Measurements from ENCODE around the gene ECM2. TPM values are rescaled to one million over a fixed set of nuclear protein-coding genes. Genes with fewer than 3 reads are reported as not detected.

Gene ECM2
- total RNA-seq, 4 donors from 2014 or later, result 9.6 to 20.1 (median 12.1) TPM

DNA sequence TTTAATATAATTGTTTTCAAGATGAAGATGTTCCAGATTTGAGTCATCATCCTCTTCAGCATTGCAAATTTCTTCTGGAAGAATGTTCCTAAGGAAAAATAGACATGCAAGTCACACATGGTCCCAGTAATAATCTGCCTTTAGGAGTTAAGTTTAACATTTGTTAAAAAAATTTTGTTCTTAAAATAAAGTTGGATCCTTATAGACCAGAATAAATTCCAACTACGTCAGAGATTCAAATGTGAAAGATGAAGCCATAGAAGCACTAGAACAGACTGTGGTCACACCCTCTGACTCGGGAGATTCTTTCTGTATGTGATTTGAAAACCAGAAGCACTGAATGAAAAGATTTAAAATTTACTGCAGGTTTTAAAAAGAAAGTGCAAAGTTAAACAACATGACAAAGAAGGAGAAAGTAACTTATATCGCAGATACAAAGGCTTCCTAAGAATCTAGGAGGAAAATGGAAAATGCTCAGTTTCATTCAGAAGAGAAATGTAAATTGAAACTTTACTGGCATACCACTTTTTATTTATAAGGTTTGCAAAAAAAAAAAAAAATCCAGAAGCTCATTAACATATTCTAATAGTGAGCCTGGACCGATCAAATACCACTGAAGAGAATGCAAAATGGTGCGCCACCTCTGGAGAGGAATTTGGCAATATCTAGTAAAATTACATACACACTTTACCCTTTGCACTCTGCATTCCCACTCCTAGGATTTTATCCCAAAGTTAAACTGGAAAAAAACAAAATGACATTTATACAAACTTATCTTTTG lies 39.2 kb downstream of the ECM2 start:
- H3K27me3 ChIP-seq, result no peaks in the 10 kb centered on the region
- no peak for DNase-seq

GRCh38 chr9:92494856-92495255 lies 40.9 kb downstream of the ECM2 start:
- no peak for DNase-seq
- no peaks in the 10 kb centered on the region for H3K4me1 ChIP-seq
- TF ChIP-seq POLR2A (IDR thresholded peaks at IDR 0.05) (no peak), CTCF (IDR thresholded peaks at IDR 0.05) (no peak)
- H3K36me3 ChIP-seq, result no peaks in the 10 kb centered on the region
- H3K4me3 ChIP-seq, result no peak overlapping the region
- H3K27me3 ChIP-seq, result no peaks in the 10 kb centered on the region
- H3K27ac ChIP-seq, result no peak overlapping the region
- no peaks in the 10 kb centered on the region for H3K9me3 ChIP-seq

More for the DNA sequence above, 39.2 kb downstream of the ECM2 start:
- H3K9me3 ChIP-seq, result no peaks in the 10 kb centered on the region
- no peak overlapping the region for H3K4me3 ChIP-seq
- no peaks in the 10 kb centered on the region for H3K4me1 ChIP-seq
- TF ChIP-seq POLR2A (IDR thresholded peaks at IDR 0.05) (no peak), CTCF (IDR thresholded peaks at IDR 0.05) (no peak)
- H3K36me3 ChIP-seq, result no peaks in the 10 kb centered on the region
- no peak overlapping the region for H3K27ac ChIP-seq

DNA sequence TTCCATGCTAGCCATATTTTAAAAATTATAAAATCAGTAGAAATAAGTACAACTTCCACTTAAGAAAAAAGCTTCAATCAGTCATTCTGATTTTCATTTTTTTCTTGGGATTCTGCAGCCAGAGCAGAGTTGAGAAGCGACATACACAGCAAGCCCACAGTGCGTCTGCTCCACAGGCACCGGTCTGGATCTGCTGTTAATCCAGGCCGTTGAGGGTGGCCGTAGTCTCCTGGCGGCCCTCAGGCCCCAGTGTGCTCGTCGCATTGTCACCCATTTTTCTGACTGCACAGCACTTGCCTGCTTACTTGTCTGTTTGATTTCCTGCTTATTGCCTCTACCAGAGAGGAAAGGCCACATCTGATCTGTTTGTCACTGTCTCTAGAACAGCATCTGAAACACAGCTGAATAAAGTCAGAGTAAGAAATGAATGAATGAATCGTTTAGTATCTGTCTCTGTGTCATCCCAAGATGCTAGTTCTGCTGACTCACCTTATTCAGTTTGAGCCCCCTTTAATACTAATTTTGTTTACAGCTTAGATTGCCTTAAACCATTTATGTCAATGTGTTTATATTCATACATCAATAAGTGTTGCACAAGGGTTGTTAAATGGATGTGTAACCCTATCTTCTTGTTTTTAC lies 41.9 kb downstream of the ECM2 start:
- no peaks in the 10 kb centered on the region for H3K4me1 ChIP-seq
- H3K27ac ChIP-seq, result no peak overlapping the region
- no peaks in the 10 kb centered on the region for H3K36me3 ChIP-seq
- TF ChIP-seq POLR2A (IDR thresholded peaks at IDR 0.05) (no peak), CTCF (IDR thresholded peaks at IDR 0.05) (no peak)
- H3K4me3 ChIP-seq, result no peak overlapping the region
- no peaks in the 10 kb centered on the region for H3K9me3 ChIP-seq
- no peak for DNase-seq
- no peaks in the 10 kb centered on the region for H3K27me3 ChIP-seq

DNA sequence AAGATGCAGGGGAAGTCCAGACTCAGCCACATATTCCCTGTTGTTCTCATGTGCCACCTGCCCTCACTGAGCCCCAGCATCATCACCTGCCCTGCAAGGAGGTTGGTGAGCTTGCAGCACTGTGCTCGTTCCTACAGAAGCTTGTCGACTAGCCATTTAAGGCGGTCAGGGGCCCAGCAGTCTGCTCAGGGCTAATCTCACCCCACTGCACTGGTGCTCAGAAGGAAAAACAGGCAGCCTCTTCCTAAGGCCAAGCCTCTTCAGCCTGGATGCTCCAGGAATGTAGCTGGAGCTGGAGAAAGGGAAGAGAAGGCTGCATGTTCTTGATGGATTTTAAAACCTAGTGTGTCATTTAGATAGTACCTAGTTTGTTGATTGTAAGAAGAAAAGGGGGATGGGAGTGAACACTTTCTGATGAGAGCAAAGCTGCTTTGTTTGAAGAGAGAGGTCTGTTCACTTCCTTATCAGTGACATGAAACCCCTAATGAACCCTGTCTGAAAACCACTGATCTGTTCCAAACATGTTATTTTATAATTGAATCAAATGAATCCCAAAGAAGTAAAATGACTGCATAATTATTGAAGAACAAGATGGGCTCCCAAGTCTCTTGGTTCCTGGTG lies 42.9 kb downstream of the ECM2 start:
- no peak for TF ChIP-seq CTCF (IDR thresholded peaks at IDR 0.05)
- TF ChIP-seq POLR2A (IDR thresholded peaks at IDR 0.05), result no peak

GRCh38 chr9:92488681-92489550 lies 46.9 kb downstream of the ECM2 start:
- TF ChIP-seq CTCF (IDR thresholded peaks at IDR 0.05), result no peak
- TF ChIP-seq POLR2A (IDR thresholded peaks at IDR 0.05), result no peak
- no peak for DNase-seq

More for the DNA sequence above, 42.9 kb downstream of the ECM2 start:
- Histone ChIP-seq H3K9me3 (no peaks in the 10 kb centered on the region), H3K27me3 (no peaks in the 10 kb centered on the region), H3K4me1 (no peaks in the 10 kb centered on the region), H3K36me3 (no peaks in the 10 kb centered on the region), H3K27ac (no peak overlapping the region), H3K4me3 (no peak overlapping the region)
- DNase-seq, result no peak

More at GRCh38 chr9:92488681-92489550, 46.9 kb downstream of the ECM2 start:
- peak overlapping the region in 1 of 4 donors; percentile 38 for H3K27ac ChIP-seq
- no peaks in the 10 kb centered on the region for H3K4me1 ChIP-seq
- no peaks in the 10 kb centered on the region for H3K36me3 ChIP-seq
- H3K4me3 ChIP-seq, result no peak overlapping the region
- no peaks in the 10 kb centered on the region for H3K27me3 ChIP-seq
- H3K9me3 ChIP-seq, result no peaks in the 10 kb centered on the region

All from Peyer's patch (tissue), 4 donors.